GM21390 (cell line): ENCODE data around the gene ZNF407.

Experiments used
- ATAC-seq: cut with Tn5 transposase; IDR thresholded peaks from one replicate; pipeline ENCODE4 v1.9.1; 2021; ENCODE audit not compliant: unreplicated experiment

The ZNF407 gene

GRCh38 chr18:74996055-74996454 is 398.4 kb downstream of the ZNF407 start:
- ATAC-seq, result no peak

- ATAC-seq, result no peak
These were observed 399.3 kb downstream of the ZNF407 start for GRCh38 chr18:74996996-74997395.

- ATAC-seq, result no peak
These were observed 403.2 kb downstream of the ZNF407 start for GRCh38 chr18:75000920-75001319.

GRCh38 chr18:75003039-75003438 is 405.4 kb downstream of the ZNF407 start:
- ATAC-seq, result no peak

GRCh38 chr18:75003764-75004690 is 406.4 kb downstream of the ZNF407 start:
- no peak for ATAC-seq

GRCh38 chr18:75005626-75006025 is 408.0 kb downstream of the ZNF407 start:
- no peak for ATAC-seq

- no peak for ATAC-seq
These were observed 410.5 kb downstream of the ZNF407 start for GRCh38 chr18:75008186-75008585.

GRCh38 chr18:75009296-75009695 is 411.6 kb downstream of the ZNF407 start:
- ATAC-seq, result no peak

GRCh38 chr18:75009878-75010277 is 412.2 kb downstream of the ZNF407 start:
- ATAC-seq, result no peak

GRCh38 chr18:75010278-75010677 is 412.6 kb downstream of the ZNF407 start:
- ATAC-seq, result no peak

- ATAC-seq, result no peak
These were observed 413.0 kb downstream of the ZNF407 start for GRCh38 chr18:75010689-75011088.

- peak; percentile 93 for ATAC-seq
These were observed 418.5 kb downstream of the ZNF407 start for GRCh38 chr18:75016025-75016717.

- ATAC-seq, result peak; percentile 61
These were observed 425.8 kb downstream of the ZNF407 start for GRCh38 chr18:75023473-75023872.

GRCh38 chr18:75024871-75025270 is 427.2 kb downstream of the ZNF407 start:
- ATAC-seq, result no peak

- no peak for ATAC-seq
These were observed 427.9 kb downstream of the ZNF407 start for GRCh38 chr18:75025573-75025972.

GRCh38 chr18:75029481-75029880 is 431.8 kb downstream of the ZNF407 start:
- no peak for ATAC-seq

- ATAC-seq, result no peak
These were observed 434.1 kb downstream of the ZNF407 start for GRCh38 chr18:75031717-75032317.

- ATAC-seq, result no peak
These were observed 435.8 kb downstream of the ZNF407 start for GRCh38 chr18:75033516-75033915.

GRCh38 chr18:75034937-75035336 is 437.3 kb downstream of the ZNF407 start:
- ATAC-seq, result no peak

- no peak for ATAC-seq
These were observed 438.3 kb downstream of the ZNF407 start for GRCh38 chr18:75035928-75036327.

- no peak for ATAC-seq
These were observed 439.4 kb downstream of the ZNF407 start for GRCh38 chr18:75036917-75037688.
